Glomerular visceral epithelial cell (primary cell): ENCODE results near the gene ACE.

ENCODE experiments used
- DNase-seq: peaks from one replicate; pipeline ENCODE4 v3.0.0-alpha.2; 2016; ENCODE audit errors: extremely low spot score

Gene ACE

DNA sequence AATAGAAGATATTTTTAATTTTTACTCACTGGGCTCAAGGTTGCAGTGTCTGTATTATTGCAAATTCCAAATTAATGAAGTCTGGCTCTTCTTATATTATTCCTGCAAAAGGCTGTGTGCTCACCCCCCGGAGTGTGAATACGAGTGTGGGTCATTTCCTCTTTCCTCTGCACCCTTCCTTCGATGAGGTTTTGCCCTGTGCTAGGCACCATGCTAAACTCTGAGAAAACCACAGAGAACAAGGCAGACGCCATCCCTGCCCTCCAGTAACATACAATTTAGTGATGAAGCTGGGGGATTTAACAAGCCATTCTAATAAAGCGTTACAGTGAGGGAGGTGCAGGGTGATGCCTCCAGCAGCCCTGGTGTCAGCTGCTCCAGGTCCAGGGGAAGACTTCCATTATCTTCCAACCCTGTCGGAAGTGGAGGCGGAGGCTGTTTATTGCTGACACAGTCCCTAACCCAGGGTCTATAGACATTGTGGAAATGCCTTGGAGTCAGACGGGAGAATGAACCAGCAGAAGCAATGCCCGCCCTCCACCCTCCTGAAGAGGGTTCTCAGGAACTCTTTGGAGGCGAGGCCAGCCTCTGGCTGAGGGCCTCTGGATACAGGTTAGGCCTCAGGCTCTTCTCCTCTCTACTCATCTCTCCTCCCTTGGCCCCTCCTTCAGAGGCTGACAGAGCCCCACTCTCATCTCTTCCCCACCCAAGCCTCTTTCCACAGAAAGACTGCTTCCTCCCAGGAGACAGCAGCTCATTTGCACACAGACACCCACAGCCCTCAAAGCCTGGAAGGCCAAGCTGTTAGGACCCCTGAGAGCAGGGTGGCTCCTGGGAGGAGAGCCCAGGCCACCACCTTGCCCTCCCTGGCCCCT, 2.0 kb upstream of the ACE start:
- DNase-seq, result no peak

- no peak for DNase-seq
Measured at GRCh38 chr17:63475491-63476412, 1.1 kb upstream of the ACE start.

DNA sequence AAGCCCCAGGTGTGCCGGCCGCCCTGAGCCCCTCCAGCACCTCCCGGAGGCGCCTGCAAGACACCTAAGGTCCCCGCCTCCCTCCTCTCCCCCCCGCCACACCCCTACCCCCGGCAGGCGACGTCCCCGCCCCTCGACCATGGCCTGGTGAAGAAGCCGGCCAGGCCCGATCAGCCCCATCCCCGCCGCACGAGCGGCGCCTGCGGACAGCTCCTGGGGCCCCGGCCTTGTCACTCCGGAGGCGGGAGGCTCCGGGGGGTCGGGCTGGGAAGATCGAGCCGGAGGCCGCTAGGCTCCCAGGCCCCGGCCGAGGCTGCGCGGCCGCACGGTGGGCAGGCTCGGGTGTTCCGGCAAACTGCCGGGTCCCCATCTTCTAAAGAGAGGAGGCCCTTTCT, 405 bp upstream of the ACE start:
- DNase-seq, result peak; percentile 16

DNA sequence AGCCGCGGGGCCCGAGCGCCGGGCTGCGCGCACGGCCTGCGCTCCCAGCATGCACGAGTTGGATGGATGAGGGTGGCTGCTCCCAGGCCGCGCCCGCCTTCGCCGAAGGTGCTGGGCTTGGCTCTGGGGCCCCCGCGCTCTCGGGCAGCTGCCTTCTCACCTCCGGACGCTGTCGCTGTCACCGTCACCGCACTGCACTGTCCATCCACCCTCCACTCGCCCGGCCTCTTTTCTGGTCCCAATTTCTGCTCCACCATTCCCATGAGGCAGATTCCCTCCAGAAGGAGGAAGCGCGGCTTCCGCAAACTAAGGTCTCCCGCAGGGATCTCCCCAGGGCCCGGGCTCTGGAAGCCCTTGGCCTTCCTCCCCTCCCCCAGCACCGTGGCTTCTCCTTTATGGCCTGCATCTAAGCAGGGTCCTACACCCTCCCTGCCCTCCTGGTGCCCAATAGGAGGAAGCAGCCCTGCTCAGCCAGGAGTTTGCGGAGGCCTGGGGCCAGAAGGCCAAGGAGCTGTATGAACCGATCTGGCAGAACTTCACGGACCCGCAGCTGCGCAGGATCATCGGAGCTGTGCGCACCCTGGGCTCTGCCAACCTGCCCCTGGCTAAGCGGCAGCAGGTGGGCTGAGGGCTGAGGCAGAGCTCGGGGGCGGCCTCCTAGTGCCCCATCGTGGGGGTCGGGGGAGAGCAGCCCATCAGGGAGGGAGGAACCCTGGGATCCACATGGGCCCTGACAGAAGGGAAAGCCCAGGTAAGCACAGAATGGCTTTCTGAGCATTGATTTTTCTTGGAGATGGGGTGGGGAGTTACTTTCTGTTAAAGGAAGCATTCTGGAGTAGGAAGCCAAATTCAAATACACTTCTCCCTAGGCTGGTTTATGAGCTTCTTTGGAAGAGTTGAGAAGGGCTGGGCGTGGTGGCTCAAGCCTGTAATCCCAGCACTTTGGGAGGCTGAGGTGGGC, 899 bp downstream of the ACE start:
- no peak for DNase-seq

DNA sequence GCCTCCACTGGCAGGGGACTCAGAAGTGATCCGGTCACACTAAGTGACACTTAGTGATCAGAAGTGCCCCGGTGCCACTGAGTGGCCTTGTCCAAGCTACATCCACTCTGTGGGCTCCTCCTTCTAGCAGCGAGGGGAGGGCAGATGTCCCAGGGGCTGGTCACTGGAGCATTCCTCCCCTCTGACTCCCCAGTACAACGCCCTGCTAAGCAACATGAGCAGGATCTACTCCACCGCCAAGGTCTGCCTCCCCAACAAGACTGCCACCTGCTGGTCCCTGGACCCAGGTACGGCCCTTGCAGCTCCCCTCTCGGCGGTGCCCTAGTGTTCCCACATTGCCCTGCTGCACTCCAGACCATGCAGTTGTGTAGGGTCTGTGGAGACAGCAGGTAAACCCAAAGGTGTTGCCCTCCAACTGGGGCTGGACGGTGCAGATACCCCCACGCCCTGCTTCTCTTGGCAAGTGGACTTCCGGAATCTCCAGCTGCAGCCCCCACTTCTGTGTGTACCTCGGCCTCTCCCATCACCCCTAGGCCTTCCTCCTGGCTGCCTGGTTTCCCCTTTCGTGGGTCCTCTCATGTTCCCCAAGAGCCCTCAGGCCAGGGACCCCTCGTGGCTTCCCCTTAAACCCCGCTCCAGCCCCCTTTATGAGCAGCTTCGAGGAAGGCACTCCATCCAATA, 2.1 kb downstream of the ACE start:
- peak; percentile 81 for DNase-seq

DNA sequence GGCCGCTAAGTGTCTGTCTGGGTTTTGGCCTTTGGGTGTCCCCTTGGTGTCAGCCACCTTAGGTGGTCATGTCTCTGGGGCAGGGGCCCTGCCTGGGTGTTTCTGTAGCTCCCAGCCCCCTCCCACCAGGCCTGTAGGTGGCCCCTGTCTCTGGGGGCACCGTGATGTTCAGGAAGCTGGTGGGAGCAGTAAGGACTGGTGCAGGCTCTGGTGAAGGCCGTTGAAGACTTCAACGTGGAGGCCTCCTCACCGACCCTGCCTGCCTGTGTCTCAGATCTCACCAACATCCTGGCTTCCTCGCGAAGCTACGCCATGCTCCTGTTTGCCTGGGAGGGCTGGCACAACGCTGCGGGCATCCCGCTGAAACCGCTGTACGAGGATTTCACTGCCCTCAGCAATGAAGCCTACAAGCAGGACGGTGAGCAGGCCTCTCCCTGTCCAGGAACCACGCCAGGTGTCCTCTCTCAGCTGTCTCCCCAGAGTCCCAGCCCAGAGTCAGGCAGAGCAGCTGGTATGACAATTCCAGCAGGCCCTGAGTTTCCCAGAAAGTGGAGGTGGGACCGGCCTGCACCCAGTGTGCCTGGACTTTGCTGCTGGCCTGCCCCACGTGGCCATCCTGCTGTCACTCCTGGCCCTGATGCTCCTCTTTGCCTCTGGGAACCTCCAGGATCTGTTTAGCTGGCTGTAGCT, 2.8 kb downstream of the ACE start:
- no peak for DNase-seq

DNA sequence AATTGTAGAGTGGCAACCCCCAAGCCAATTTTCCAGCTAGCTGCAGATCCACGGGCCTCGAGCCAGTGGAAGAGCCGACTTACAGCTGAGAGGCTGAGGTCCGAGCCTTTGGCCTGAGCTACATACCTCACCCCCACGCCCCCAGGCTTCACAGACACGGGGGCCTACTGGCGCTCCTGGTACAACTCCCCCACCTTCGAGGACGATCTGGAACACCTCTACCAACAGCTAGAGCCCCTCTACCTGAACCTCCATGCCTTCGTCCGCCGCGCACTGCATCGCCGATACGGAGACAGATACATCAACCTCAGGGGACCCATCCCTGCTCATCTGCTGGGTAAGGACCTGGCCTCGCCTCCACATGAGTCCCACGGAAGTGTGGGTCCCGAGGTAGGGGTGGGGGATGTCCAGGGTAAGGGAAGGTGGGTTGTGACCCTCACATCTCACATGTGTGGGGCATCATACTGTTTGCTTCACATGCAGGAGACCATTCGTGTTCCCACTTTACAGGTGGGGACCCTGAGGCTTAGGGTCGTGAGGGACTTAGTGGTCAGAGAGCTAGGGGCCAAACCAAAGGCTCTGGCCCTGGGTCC, 3.4 kb downstream of the ACE start:
- DNase-seq, result no peak

- no peak for DNase-seq
Measured at GRCh38 chr17:63480826-63481487, 4.1 kb downstream of the ACE start.

GRCh38 chr17:63481488-63481870, 4.6 kb downstream of the ACE start:
- DNase-seq, result no peak

DNA sequence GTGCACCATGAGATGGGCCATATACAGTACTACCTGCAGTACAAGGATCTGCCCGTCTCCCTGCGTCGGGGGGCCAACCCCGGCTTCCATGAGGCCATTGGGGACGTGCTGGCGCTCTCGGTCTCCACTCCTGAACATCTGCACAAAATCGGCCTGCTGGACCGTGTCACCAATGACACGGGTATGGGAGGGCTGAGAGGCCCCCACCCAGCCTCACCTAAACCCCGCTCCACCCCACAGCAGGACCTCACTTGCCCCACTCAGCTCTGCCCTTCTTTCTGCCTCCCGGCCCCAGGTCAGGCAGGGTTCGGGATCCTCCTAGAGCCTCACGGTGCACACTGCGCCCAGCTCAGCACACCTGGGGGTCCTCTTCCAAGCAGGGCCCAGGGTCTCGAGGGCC, 5.6 kb downstream of the ACE start:
- no peak for DNase-seq

GRCh38 chr17:63483038-63483437, 6.2 kb downstream of the ACE start:
- no peak for DNase-seq

- DNase-seq, result no peak
Measured at GRCh38 chr17:63483655-63484575, 7.1 kb downstream of the ACE start.

DNA sequence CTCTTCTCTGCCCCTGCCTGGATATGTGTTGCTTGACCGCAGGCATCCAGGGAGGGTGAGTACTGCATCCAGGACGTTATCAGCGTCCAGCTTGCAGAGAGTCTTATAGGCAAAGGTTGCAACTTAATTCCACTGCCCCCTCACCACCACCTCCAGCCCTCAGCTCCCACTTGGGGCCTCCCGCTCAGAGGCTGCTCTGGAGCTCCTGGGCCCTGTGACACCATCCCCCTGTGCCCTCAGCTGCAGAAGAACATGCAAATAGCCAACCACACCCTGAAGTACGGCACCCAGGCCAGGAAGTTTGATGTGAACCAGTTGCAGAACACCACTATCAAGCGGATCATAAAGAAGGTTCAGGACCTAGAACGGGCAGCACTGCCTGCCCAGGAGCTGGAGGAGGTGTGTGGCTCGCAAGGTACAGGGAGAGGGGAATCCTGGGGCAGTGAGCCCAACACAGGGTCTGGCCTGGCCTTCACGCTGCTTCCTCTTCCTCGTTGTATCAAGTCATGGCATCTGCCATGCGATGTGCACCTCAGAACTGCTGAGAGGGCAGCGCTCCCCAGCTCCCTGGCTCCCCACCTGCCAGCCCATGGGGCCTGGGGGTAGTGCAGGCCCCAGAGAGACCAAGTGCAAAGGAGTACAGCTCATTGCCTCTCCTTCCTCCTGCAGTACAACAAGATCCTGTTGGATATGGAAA, 9.6 kb downstream of the ACE start:
- DNase-seq, result no peak

- no peak for DNase-seq
Measured at GRCh38 chr17:63487014-63487339, 10.1 kb downstream of the ACE start.

DNA sequence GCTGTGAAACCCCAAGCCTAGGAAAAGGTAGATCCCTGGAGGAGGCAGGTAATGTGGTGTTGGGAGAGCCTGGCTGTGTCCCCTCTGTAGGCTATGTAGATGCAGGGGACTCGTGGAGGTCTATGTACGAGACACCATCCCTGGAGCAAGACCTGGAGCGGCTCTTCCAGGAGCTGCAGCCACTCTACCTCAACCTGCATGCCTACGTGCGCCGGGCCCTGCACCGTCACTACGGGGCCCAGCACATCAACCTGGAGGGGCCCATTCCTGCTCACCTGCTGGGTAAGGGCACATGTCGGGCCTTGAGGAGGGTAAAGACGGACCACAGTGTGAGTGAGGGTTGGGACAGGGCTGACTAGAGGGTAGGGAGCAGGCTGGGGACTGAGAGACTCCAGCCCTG, 12.0 kb downstream of the ACE start:
- DNase-seq, result no peak

- DNase-seq, result no peak
Measured at GRCh38 chr17:63489291-63489690, 12.4 kb downstream of the ACE start.

- DNase-seq, result no peak
Measured at GRCh38 chr17:63490329-63490728, 13.5 kb downstream of the ACE start.

DNA sequence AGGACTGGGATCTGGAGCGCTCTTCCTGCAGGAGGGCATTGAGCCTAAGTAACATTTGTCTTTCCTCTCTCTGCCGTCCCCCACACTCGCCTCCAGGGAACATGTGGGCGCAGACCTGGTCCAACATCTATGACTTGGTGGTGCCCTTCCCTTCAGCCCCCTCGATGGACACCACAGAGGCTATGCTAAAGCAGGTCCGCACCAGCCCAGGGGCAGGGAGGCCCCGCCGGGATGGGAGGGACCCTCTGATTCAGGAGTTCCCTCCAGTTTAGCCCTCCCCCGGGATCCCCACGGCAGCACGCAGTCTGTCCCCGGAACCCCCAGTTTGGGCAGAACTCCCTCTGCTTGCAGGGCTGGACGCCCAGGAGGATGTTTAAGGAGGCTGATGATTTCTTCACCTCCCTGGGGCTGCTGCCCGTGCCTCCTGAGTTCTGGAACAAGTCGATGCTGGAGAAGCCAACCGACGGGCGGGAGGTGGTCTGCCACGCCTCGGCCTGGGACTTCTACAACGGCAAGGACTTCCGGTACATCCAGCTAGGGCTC, 14.1 kb downstream of the ACE start:
- DNase-seq, result no peak
